Measurements from ENCODE around the gene TMEM106C.

The TMEM106C gene

GRCh38 chr12:47967461-47968321 lies 4.3 kb downstream of the TMEM106C start:
- H3K36me3 ChIP-seq (ENCODE audit: insufficient read depth, low read length): peaks cover 16% of the 10 kb centered on the region; the same call in 1 of the 2 replicates
- H3K9ac ChIP-seq (ENCODE audit: low read depth, low read length, poor library complexity, severe bottlenecking): no peak overlapping the region
- peaks cover 25% of the 10 kb centered on the region for H3K4me1 ChIP-seq (ENCODE audit: insufficient read depth, low read length, poor library complexity, severe bottlenecking)
- no peaks in the 10 kb centered on the region for H3K9me2 ChIP-seq (replicated peaks; ENCODE audit: low read depth, low read length)
- H3K79me2 ChIP-seq (ENCODE audit: insufficient read depth, low read length): peaks cover 26% of the 10 kb centered on the region
- TF ChIP-seq CTCF (conservative IDR thresholded peaks at IDR 0.05; ENCODE audit: low read length) (no peak), EZH2phosphoT487 (IDR thresholded peaks at IDR 0.05; ENCODE audit: borderline replicate concordance) (no peak)
- no peaks in the 10 kb centered on the region for H3K9me3 ChIP-seq (ENCODE audit: insufficient read depth, low read depth, low read length)
- H3F3A ChIP-seq (ENCODE audit: low read depth): no peaks in the 10 kb centered on the region
- H3K4me2 ChIP-seq (ENCODE audit: low read depth, low read length, poor library complexity, severe bottlenecking): peak overlapping the region; percentile 96
- no peaks in the 10 kb centered on the region for H3K27me3 ChIP-seq (ENCODE audit: insufficient read depth, low read length, poor library complexity, severe bottlenecking)
- H4K20me1 ChIP-seq (ENCODE audit: insufficient read depth, low read length, poor library complexity, severe bottlenecking): peaks cover 10% of the 10 kb centered on the region
- H2AFZ ChIP-seq (ENCODE audit: low read length): no peak overlapping the region
- H3K4me3 ChIP-seq (ENCODE audit: low read length, poor library complexity, severe bottlenecking): no peak overlapping the region

- no peak overlapping the region for H3K4me2 ChIP-seq (ENCODE audit: low read depth, low read length, poor library complexity, severe bottlenecking)
- H3K27me3 ChIP-seq (ENCODE audit: insufficient read depth, low read length, poor library complexity, severe bottlenecking): no peaks in the 10 kb centered on the region
- peaks cover 22% of the 10 kb centered on the region; the same call in 1 of the 2 replicates for H3K36me3 ChIP-seq (ENCODE audit: insufficient read depth, low read length)
- H3F3A ChIP-seq (ENCODE audit: low read depth): no peaks in the 10 kb centered on the region
- TF ChIP-seq EZH2phosphoT487 (IDR thresholded peaks at IDR 0.05; ENCODE audit: borderline replicate concordance) (no peak), CTCF (conservative IDR thresholded peaks at IDR 0.05; ENCODE audit: low read length) (no peak)
- H3K9me3 ChIP-seq (ENCODE audit: insufficient read depth, low read depth, low read length): no peaks in the 10 kb centered on the region
- H4K20me1 ChIP-seq (ENCODE audit: insufficient read depth, low read length, poor library complexity, severe bottlenecking): peaks cover 5% of the 10 kb centered on the region
- H3K4me3 ChIP-seq (ENCODE audit: low read length, poor library complexity, severe bottlenecking): no peak overlapping the region
- H3K79me2 ChIP-seq (ENCODE audit: insufficient read depth, low read length): peaks cover 12% of the 10 kb centered on the region
- H2AFZ ChIP-seq (ENCODE audit: low read length): no peak overlapping the region
- H3K9ac ChIP-seq (ENCODE audit: low read depth, low read length, poor library complexity, severe bottlenecking): no peak overlapping the region
- H3K9me2 ChIP-seq (replicated peaks; ENCODE audit: low read depth, low read length): no peaks in the 10 kb centered on the region
- H3K4me1 ChIP-seq (ENCODE audit: insufficient read depth, low read length, poor library complexity, severe bottlenecking): peaks cover 15% of the 10 kb centered on the region
These were observed 6.4 kb downstream of the TMEM106C start for GRCh38 chr12:47969845-47970244.

DNA sequence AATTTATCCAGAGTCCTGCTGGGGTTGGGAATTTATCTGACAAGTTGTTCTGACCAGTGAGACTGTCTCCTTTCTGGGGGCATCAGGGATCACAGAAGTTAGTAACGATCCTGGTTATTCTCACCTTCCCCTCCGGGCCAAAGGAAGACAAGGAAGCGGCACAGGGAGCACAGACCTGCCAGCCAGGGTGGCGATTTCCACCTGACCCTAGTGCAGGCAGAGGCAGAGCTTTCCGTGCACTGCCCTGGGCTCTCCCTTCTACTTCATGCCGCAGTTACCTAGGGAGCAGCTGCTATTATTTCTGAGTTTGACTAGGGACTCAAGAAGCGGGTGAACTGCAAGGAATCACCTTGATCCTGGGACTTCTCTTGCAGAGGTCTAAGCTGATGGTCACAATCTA lies 7.4 kb downstream of the TMEM106C start:
- H3F3A ChIP-seq (ENCODE audit: low read depth): no peaks in the 10 kb centered on the region
- no peak overlapping the region for H3K4me3 ChIP-seq (ENCODE audit: low read length, poor library complexity, severe bottlenecking)
- H4K20me1 ChIP-seq (ENCODE audit: insufficient read depth, low read length, poor library complexity, severe bottlenecking): peaks cover 2% of the 10 kb centered on the region
- TF ChIP-seq CTCF (conservative IDR thresholded peaks at IDR 0.05; ENCODE audit: low read length) (no peak), EZH2phosphoT487 (IDR thresholded peaks at IDR 0.05; ENCODE audit: borderline replicate concordance) (no peak)
- peaks cover 3% of the 10 kb centered on the region; the same call in 1 of the 2 replicates for H3K79me2 ChIP-seq (ENCODE audit: insufficient read depth, low read length)
- H3K36me3 ChIP-seq (ENCODE audit: insufficient read depth, low read length): peaks cover 30% of the 10 kb centered on the region; the same call in 1 of the 2 replicates
- no peak overlapping the region for H3K4me2 ChIP-seq (ENCODE audit: low read depth, low read length, poor library complexity, severe bottlenecking)
- H3K9ac ChIP-seq (ENCODE audit: low read depth, low read length, poor library complexity, severe bottlenecking): no peak overlapping the region
- peaks cover 5% of the 10 kb centered on the region for H3K4me1 ChIP-seq (ENCODE audit: insufficient read depth, low read length, poor library complexity, severe bottlenecking)
- H3K27me3 ChIP-seq (ENCODE audit: insufficient read depth, low read length, poor library complexity, severe bottlenecking): no peaks in the 10 kb centered on the region
- H3K9me2 ChIP-seq (replicated peaks; ENCODE audit: low read depth, low read length): no peaks in the 10 kb centered on the region
- no peak overlapping the region for H2AFZ ChIP-seq (ENCODE audit: low read length)
- H3K9me3 ChIP-seq (ENCODE audit: insufficient read depth, low read depth, low read length): no peaks in the 10 kb centered on the region
